GM18867 (cell line): Measurements from ENCODE around the gene TMTC2.

Experiments
- ATAC-seq: cut with Tn5 transposase; IDR thresholded peaks from one replicate; pipeline ENCODE4 v1.9.1; 2021; ENCODE audit warnings: mild to moderate bottlenecking, moderate library complexity; ENCODE audit not compliant: unreplicated experiment

Gene TMTC2

GRCh38 chr12:83052890-83053541 is 366.3 kb downstream of the TMTC2 start:
- ATAC-seq, result no peak

- no peak for ATAC-seq
These were observed 370.7 kb downstream of the TMTC2 start for GRCh38 chr12:83057436-83057835.

- no peak for ATAC-seq
These were observed 372.4 kb downstream of the TMTC2 start for GRCh38 chr12:83059107-83059506.

- no peak for ATAC-seq
These were observed 378.9 kb downstream of the TMTC2 start for GRCh38 chr12:83065562-83065961.

- ATAC-seq, result no peak
These were observed 381.3 kb downstream of the TMTC2 start for GRCh38 chr12:83067981-83068380.

- ATAC-seq, result no peak
These were observed 387.7 kb downstream of the TMTC2 start for GRCh38 chr12:83074358-83074894.

GRCh38 chr12:83075471-83075870 is 388.8 kb downstream of the TMTC2 start:
- ATAC-seq, result no peak

- no peak for ATAC-seq
These were observed 390.3 kb downstream of the TMTC2 start for GRCh38 chr12:83077041-83077440.

GRCh38 chr12:83082690-83083276 is 396.1 kb downstream of the TMTC2 start:
- no peak for ATAC-seq

- ATAC-seq, result no peak
These were observed 396.9 kb downstream of the TMTC2 start for GRCh38 chr12:83083616-83084015.

GRCh38 chr12:83084516-83085234 is 398.0 kb downstream of the TMTC2 start:
- ATAC-seq, result no peak

- no peak for ATAC-seq
These were observed 399.3 kb downstream of the TMTC2 start for GRCh38 chr12:83086023-83086422.

GRCh38 chr12:83089575-83089974 is 402.9 kb downstream of the TMTC2 start:
- no peak for ATAC-seq

GRCh38 chr12:83092129-83092528 is 405.4 kb downstream of the TMTC2 start:
- ATAC-seq, result no peak

- ATAC-seq, result no peak
These were observed 405.9 kb downstream of the TMTC2 start for GRCh38 chr12:83092606-83093005.

GRCh38 chr12:83093426-83093825 is 406.7 kb downstream of the TMTC2 start:
- ATAC-seq, result no peak

- no peak for ATAC-seq
These were observed 411.1 kb downstream of the TMTC2 start for GRCh38 chr12:83097643-83098342.

- no peak for ATAC-seq
These were observed 412.7 kb downstream of the TMTC2 start for GRCh38 chr12:83099436-83099835.

- no peak for ATAC-seq
These were observed 415.8 kb downstream of the TMTC2 start for GRCh38 chr12:83102499-83102898.

GRCh38 chr12:83106873-83107272 is 420.2 kb downstream of the TMTC2 start:
- no peak for ATAC-seq

- no peak for ATAC-seq
These were observed 423.7 kb downstream of the TMTC2 start for GRCh38 chr12:83110424-83110823.
